GM19035 (cell line): ENCODE data around the gene SPATA17.

ENCODE experiments used
- ATAC-seq: cut with Tn5 transposase; IDR thresholded peaks from one replicate; pipeline ENCODE4 v1.9.1; 2021; ENCODE audit not compliant: unreplicated experiment

The SPATA17 gene

DNA sequence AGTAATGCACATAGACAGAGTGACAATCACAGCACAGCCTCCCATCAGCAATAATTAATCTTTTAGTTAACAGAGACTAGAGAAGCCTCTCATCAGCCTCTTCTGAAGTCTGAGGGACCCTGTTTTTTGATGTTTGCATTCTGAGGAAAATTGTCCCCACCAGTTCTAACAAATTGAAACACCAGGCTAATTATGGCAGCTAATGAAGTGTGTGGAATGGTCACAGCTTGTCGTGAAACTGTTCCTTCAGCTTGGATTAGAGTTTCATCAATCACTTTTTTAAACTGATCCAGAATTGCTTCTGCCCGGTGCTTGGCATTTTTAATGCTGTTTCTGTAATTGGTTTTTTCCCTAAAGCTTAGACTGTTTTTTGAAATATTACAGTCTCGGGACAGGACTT is 208.0 kb downstream of the SPATA17 start:
- ATAC-seq = no peak

GRCh38 chr1:217846733-217847132 is 215.6 kb downstream of the SPATA17 start:
- no peak for ATAC-seq

DNA sequence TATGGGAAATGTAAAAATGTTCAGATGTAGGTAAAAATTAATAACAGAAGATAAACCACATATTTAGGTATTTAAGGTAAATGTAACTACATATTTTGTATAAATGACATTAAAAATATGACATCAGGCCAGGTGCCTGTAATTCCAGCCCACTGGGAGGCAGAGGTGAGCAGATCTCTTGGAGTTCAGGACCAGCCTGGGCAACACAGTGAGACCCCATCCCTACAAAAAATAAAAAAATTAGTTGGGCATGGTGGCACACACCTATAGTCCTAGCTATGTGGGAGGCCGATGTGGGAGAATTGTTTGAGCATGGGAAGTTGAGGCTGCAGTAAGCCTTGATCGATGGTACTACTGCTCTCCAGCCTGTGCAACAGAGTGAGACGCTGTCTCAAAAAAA is 216.5 kb downstream of the SPATA17 start:
- no peak for ATAC-seq

DNA sequence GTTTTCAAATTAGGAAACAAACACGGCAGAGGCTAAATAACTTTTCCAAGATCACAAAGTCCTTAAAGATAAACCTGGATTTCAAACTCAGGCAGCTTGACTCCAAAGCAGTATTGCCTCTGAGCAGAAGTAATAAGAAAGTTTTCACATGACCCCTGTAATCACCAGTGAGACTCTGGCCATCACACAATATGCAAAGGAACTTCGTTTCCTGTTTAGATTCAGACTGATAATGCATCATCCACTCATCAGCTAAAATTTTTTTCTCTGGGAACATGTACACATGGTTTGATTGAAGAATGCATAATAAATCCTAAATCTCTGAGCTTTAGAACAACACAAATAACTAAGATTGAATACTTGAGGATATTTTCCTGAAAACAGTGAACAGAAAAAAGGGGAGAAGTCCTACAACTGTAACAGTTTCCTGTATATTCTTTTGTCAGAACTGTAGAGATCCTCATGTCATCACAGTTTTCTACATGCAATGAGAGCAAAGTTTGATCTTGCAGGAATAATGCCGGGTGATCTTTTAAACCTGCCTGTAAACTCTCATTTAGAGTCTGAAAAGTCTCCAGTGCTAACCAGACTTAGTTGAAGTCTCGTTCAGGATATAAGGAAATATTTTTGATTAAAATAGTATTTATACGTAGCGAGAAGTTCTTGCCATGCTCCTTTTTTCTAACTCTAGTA is 225.3 kb downstream of the SPATA17 start:
- ATAC-seq = no peak

- ATAC-seq = no peak
Measured at GRCh38 chr1:217857061-217857460, 225.9 kb downstream of the SPATA17 start.

DNA sequence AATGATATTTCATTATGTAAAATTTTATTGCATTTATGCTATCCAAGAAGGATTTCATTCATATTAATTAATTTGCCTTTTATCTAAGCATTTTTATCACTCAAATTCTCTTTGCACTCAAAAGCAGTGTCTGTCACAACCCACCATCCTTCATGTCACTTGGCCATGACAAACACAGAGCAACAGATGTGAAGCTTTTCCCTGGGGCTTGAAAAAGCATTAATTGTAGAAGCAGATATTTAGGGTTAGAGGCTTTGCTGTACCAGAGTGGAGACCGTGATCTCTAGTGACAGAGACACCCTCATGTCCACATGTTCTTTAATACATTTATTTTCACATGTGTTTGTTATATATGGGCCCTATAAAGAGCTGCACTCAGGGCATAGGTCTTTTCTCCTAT is 230.5 kb downstream of the SPATA17 start:
- ATAC-seq = no peak

DNA sequence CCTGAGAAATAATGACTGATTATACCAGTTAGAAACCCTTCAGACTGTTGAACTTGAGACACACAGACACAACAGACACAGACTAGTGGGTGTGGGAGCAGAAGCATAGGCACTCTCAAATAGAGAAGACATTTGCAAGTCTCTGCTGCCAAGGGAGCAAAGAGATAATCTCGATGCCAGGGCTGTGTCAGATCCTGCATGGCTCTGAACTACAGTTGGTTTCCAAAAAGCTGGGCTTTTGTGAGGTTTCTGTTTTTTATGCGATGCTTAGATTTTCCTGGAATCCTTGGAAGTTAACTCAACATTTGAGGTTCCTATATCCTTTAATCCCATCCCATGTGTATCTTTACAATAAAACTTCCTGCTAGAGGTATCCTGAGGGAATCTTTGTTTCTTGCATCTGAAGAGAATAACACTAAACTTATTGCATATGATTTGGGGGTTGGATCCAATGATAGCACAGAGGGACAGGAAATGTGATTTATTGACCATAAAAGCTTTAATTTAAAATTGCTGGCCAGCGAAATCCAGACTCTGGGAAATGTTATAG is 236.4 kb downstream of the SPATA17 start:
- ATAC-seq = no peak

DNA sequence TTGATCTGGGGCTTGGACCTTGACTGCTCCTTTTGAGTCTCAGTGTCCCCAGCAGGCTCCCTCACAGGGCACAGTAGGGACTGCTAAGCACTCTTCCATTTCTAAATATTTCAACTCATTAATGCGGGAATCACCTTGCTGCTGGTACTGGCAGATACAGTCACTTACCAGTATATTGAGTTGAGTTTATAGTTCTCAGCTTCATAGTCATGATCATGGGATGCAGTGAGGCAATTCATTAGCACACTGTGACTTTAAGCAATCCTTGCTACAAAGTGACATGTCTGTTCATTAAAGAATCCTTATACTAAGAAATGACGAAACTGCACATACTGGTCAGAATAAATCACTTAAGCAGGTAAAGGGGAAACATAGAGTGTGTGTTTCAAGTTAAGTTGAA is 240.8 kb downstream of the SPATA17 start:
- no peak for ATAC-seq

DNA sequence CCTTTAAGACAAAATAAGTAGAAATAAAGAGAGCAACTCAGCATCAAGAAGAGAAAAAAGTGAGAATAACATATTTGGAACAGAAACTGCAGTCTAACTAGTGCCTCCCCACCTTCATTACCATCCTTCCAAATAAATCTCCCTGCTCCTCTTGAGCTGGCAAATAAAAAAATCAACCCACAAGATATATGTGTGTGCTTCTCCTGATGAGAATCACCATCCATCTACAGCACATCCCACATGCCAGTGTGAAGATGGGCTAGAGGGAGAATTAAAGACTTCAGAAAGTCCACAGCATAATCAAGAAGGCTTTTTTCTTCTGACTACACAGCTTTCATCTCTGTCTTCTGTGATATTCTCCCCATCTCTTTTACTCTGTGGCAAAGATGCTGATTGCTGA is 244.1 kb downstream of the SPATA17 start:
- no peak for ATAC-seq

DNA sequence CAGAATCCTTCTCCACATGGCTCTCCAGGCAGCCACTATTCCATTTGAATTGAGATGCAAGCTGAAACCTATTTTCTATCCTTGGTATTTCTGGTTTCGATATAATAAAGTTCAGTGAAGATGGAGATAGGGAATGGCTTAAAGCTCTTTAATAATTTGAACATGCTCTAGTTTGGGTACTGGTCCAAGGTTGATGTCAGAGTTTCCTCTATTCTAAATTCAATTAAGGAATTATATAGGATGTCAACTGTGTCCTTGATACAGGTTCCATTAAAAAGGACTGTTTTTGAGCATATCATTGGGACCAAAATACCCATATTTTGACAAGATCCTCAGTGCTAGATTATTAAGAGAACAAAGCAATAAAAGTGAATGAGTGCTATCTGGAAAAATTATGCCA is 245.3 kb downstream of the SPATA17 start:
- no peak for ATAC-seq

DNA sequence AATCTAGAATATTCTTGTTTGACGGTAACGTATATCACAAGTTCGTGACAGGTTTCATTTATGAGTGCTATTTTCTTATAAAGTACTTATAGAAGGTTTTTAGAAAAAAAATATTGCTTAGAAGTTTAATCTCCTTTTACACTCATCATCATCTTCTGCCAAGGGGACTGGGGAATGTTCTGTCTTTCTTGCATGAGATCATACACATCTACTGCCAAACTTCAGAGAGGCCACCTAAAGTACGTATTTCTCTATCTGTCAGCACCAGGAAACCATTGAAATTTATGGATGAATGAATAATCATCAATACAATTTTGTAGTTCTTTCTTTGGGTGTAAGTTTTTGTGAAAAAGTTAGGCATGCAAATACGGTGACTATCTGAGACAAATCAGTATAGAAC is 245.8 kb downstream of the SPATA17 start:
- ATAC-seq = no peak

- ATAC-seq = no peak
Measured at GRCh38 chr1:217881131-217881543, 250.0 kb downstream of the SPATA17 start.

GRCh38 chr1:217881607-217882332 is 250.6 kb downstream of the SPATA17 start:
- ATAC-seq = no peak

GRCh38 chr1:217885181-217885580 is 254.0 kb downstream of the SPATA17 start:
- no peak for ATAC-seq

DNA sequence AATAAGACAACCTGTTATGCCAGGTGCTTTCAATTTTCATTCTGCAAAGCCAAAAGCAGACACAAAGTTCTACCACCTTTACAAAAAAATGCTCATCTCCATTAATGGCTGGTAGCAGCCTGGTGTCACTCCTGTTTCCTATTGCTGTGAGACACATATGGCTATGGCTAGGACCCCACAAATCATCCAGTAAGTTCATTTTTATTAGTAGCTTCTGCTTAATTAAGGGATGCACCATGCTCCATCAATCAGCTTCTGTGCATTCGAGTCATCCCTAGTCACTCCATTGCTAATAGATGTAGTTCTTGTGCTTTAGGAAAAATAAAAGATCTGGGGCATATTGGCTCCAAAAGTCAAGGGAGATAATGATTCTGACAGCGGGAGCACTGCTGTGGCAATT is 257.2 kb downstream of the SPATA17 start:
- no peak for ATAC-seq

- ATAC-seq = no peak
Measured at GRCh38 chr1:217889401-217889800, 258.3 kb downstream of the SPATA17 start.

DNA sequence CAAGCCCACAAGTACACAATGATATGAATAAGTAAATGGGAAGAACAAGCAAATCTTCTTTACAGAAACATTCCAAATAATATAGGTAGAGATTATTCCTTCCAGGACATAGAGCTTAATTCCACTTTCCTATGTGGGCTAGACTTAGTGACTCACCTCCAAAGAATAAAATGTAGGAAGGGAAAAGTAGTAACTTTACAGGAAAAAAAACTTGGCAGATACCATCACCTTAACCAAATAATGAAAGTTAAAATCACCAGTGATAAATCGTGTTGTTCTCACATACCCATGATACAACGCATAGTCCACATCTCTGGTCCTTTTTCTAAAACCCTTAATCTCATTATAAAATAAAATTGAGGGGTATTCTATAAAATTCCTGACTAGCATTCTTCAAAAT is 260.8 kb downstream of the SPATA17 start:
- ATAC-seq = no peak

DNA sequence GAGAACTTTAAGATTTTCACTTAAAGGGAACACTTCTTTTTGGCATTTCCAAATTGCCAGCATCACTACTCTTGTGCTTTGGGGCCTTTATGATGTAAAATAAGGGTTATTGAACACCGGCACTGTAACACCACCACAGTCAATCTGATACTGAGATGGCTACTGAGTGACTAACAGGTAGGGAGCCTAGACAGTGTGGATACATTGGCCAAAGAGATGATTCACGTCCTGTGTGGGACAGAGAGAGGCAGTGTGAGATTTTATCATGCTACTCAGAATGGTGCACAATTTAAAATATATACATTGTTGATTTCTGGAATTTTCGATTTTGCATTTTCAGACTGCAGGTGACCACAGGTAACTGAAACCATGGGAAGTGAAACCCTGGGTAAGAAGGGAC is 261.6 kb downstream of the SPATA17 start:
- no peak for ATAC-seq

DNA sequence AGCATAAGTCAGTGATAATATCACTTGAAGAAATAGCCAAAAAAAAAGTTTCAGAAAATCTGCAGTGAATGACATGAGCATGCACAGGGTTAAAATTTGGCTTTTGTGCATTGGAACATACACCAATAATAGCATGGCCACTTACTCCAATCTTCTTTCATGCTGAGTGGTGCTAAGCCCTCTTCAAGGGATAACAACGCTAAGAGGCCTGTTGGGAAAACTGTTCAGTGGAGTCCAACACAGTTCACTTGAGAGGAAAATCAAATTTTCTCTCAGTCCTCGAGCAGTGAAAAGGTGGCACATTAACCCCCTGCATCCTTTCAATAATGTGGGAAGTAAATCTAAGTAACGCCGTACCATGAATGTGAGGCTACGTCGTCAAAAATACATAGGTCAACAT is 264.7 kb downstream of the SPATA17 start:
- ATAC-seq = no peak

DNA sequence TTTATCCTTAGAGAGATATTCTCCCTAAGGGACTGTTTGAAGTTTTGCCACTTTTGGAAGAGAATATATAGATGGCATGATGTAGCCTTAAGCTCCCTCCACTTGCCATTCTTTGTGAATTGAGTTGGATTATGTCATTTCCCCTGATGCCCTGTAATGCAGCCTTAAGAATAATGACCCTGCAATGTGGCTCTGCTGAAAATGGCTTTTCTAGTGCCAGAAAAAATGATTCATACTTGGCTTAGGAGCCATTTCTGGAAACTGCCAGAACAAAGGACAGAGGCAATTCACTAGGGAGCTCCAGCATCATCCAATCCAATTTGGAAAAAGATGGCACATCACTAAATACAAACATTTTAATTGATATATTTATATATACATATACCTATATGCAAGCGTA is 265.3 kb downstream of the SPATA17 start:
- no peak for ATAC-seq

- no peak for ATAC-seq
Measured at GRCh38 chr1:217897100-217897499, 266.0 kb downstream of the SPATA17 start.

- ATAC-seq = no peak
Measured at GRCh38 chr1:217899614-217900013, 268.5 kb downstream of the SPATA17 start.
